H9 (cell line): Measurements from ENCODE around the gene RERE. TPM values are rescaled to one million over a fixed set of nuclear protein-coding genes. Genes with fewer than 3 reads are reported as not detected.

ENCODE experiments used
- DNase-seq: peaks from one replicate; pipeline ENCODE4 v3.0.0-alpha.2; 2017
- H2AFZ ChIP-seq: one replicate; pipeline ENCODE4 v1.6.1; 2013; ENCODE audit warnings: mild to moderate bottlenecking, low read length, control low read depth, moderate library complexity
- H2AK5ac ChIP-seq: 2 replicates; pipeline ENCODE4 v1.6.1; 2013; ENCODE audit warnings: low read length, control low read depth, mixed read lengths; ENCODE audit not compliant: insufficient read length
- H2BK120ac ChIP-seq: one replicate; pipeline ENCODE4 v1.6.1; 2013; ENCODE audit warnings: low read depth, mild to moderate bottlenecking, low read length, control low read depth, inconsistent platforms; ENCODE audit not compliant: poor library complexity, severe bottlenecking
- H2BK12ac ChIP-seq: 2 replicates; pipeline ENCODE4 v1.6.1; 2013; ENCODE audit warnings: low read length, control low read depth, mixed read lengths, low read depth; ENCODE audit not compliant: insufficient read length
- H2BK15ac ChIP-seq: 2 replicates; pipeline ENCODE4 v1.6.1; 2013; ENCODE audit warnings: low read depth, low read length, control low read depth
- H2BK20ac ChIP-seq: one replicate; pipeline ENCODE4 v1.6.1; 2013; ENCODE audit warnings: low read depth, mild to moderate bottlenecking, low read length, control low read depth, inconsistent platforms; ENCODE audit not compliant: poor library complexity, severe bottlenecking
- H2BK5ac ChIP-seq: 2 replicates; pipeline ENCODE4 v1.6.1; 2013; ENCODE audit warnings: low read length, control low read depth, mixed read lengths; ENCODE audit not compliant: insufficient read length
- H3K14ac ChIP-seq: 2 replicates; pipeline ENCODE4 v1.6.1; 2013; ENCODE audit warnings: low read length, control low read depth; ENCODE audit not compliant: insufficient read depth
- H3K18ac ChIP-seq: 2 replicates; pipeline ENCODE4 v1.6.1; 2013; ENCODE audit warnings: low read depth, mild to moderate bottlenecking, mixed read lengths, low read length, control low read depth; ENCODE audit not compliant: insufficient read length
- H3K23ac ChIP-seq: 2 replicates; pipeline ENCODE4 v1.6.1; 2013; ENCODE audit warnings: low read length, control low read depth, mixed read lengths, low read depth; ENCODE audit not compliant: insufficient read length
- H3K23me2 ChIP-seq: 2 replicates; pipeline ENCODE4 v1.6.1; 2013; ENCODE audit warnings: low read depth, mild to moderate bottlenecking, mixed read lengths, low read length, control low read depth; ENCODE audit not compliant: insufficient read length, poor library complexity, severe bottlenecking
- H3K27ac ChIP-seq: 2 replicates; pipeline ENCODE4 v1.5.1; 2013; ENCODE audit warnings: low read length, control low read depth, mixed read lengths, low read depth; ENCODE audit not compliant: insufficient read length
- H3K27me3 ChIP-seq: 2 replicates; pipeline ENCODE4 v1.6.1; 2013; ENCODE audit warnings: low read length, control low read depth, inconsistent platforms; ENCODE audit not compliant: insufficient read depth
- H3K4ac ChIP-seq: 2 replicates; pipeline ENCODE4 v1.6.1; 2013; ENCODE audit warnings: low read depth, mild to moderate bottlenecking, control low read depth, inconsistent platforms, low read length, moderate library complexity
- H3K4me1 ChIP-seq: 2 replicates; pipeline ENCODE4 v1.6.1; 2013; ENCODE audit warnings: low read length, control low read depth, inconsistent platforms; ENCODE audit not compliant: insufficient read depth
- H3K4me2 ChIP-seq: 2 replicates; pipeline ENCODE4 v1.6.1; 2013; ENCODE audit warnings: low read length, control low read depth, mixed read lengths; ENCODE audit not compliant: insufficient read length, insufficient read depth
- H3K56ac ChIP-seq: 2 replicates; pipeline ENCODE4 v1.6.1; 2013; ENCODE audit warnings: low read depth, mild to moderate bottlenecking, mixed read lengths, low read length, control low read depth; ENCODE audit not compliant: insufficient read length
- H3K79me1 ChIP-seq: 2 replicates; pipeline ENCODE4 v1.6.1; 2013; ENCODE audit warnings: low read depth, mild to moderate bottlenecking, moderate library complexity, low read length, control low read depth, inconsistent platforms; ENCODE audit not compliant: insufficient read depth, poor library complexity, severe bottlenecking
- H3K79me2 ChIP-seq: 2 replicates; pipeline ENCODE4 v1.6.1; 2013; ENCODE audit warnings: low read length, control low read depth, inconsistent platforms; ENCODE audit not compliant: insufficient read depth
- H3K9ac ChIP-seq: 2 replicates; pipeline ENCODE4 v1.6.1; 2013; ENCODE audit warnings: low read length, control low read depth, mixed read lengths; ENCODE audit not compliant: insufficient read length; ENCODE audit errors: extremely low read depth
- H3K9me3 ChIP-seq: one replicate; pipeline ENCODE4 v1.6.1; 2013; ENCODE audit warnings: low read depth, low read length, inconsistent platforms; ENCODE audit not compliant: control insufficient read depth
- H3T11ph ChIP-seq: one replicate; pipeline ENCODE4 v1.6.1; 2013; ENCODE audit warnings: mild to moderate bottlenecking, low read length, control low read depth, inconsistent platforms
- H4K20me1 ChIP-seq: one replicate; pipeline ENCODE4 v1.6.1; 2013; ENCODE audit not compliant: control insufficient read depth, insufficient read length, insufficient read depth
- H4K5ac ChIP-seq: 2 replicates; pipeline ENCODE4 v1.6.1; 2013; ENCODE audit warnings: low read depth, mild to moderate bottlenecking, mixed read lengths, low read length, control low read depth; ENCODE audit not compliant: insufficient read length
- H4K8ac ChIP-seq: replicated peaks from 2 replicates; pipeline ENCODE4 v1.6.1; 2013; ENCODE audit warnings: low read length, control low read depth, mixed read lengths, low read depth; ENCODE audit not compliant: insufficient read length
- H4K91ac ChIP-seq: 2 replicates; pipeline ENCODE4 v1.6.1; 2013; ENCODE audit warnings: low read depth, mild to moderate bottlenecking, moderate library complexity, mixed read lengths, low read length, control low read depth; ENCODE audit not compliant: insufficient read length
- H3K27ac Mint-ChIP-seq, 3 experiments: 2 replicates in 2 of 3; 3 replicates in 1 of 3; pipeline ENCODE4 v1.8.0; 2020 to 2021; ENCODE audit warnings: mixed read lengths in 3 of 3, mild to moderate bottlenecking in 1 of 3, moderate library complexity in 1 of 3
- H3K27me3 Mint-ChIP-seq: 2 replicates; pipeline ENCODE4 v1.8.0; 2021; ENCODE audit warnings: low read depth, mild to moderate bottlenecking, moderate library complexity, mixed read lengths
- H3K36me3 Mint-ChIP-seq, 3 experiments: 2 replicates in 2 of 3; 3 replicates in 1 of 3; pipeline ENCODE4 v1.8.0; 2020 to 2021; ENCODE audit warnings: low read depth in 3 of 3, mixed read lengths in 3 of 3; ENCODE audit not compliant: insufficient read depth in 1 of 3
- H3K4me1 Mint-ChIP-seq, 2 experiments: 2 replicates each; pipeline ENCODE4 v1.8.0; 2020; ENCODE audit warnings: mixed read lengths in 2 of 2
- H3K4me3 Mint-ChIP-seq, 2 experiments: 2 replicates in 1 of 2; 3 replicates in 1 of 2; pipeline ENCODE4 v1.8.0; 2020 to 2021; ENCODE audit warnings: mild to moderate bottlenecking in 2 of 2, mixed read lengths in 2 of 2, moderate library complexity in 1 of 2
- H3K9me3 Mint-ChIP-seq, 2 experiments: 2 replicates in 1 of 2; 3 replicates in 1 of 2; pipeline ENCODE4 v1.8.0; 2020; ENCODE audit warnings: mild to moderate bottlenecking in 2 of 2, mixed read lengths in 2 of 2, moderate library complexity in 1 of 2
- CTCF ChIP-seq: fragments of 200-600 bp; sonication (generic); conservative IDR thresholded peaks from 3 replicates; pipeline ENCODE4 v1.8.0; 2021; ENCODE audit warnings: antibody characterized with exemption, mild to moderate bottlenecking
- WGBS: extraction: QIAGEN DNeasy Blood & Tissue Kit; methylation state at CpG from one replicate; pipeline ENCODE4 v1.1.7; 2013; ENCODE audit warnings: missing lambda C conversion rate, low lambda C conversion rate, mixed read lengths; ENCODE audit not compliant: insufficient read length; ENCODE audit errors: extremely low coverage; 5-methylcytosine and 5-hydroxymethylcytosine counted together
- total RNA-seq: library from RNA; stranded (reverse); gene quantifications from 2 replicates; pipeline ENCODE4 v1.2.1, GENCODE V29; 2021

The RERE gene
- total RNA-seq, 1 experiment from 2014 or later: 103 TPM

DNA sequence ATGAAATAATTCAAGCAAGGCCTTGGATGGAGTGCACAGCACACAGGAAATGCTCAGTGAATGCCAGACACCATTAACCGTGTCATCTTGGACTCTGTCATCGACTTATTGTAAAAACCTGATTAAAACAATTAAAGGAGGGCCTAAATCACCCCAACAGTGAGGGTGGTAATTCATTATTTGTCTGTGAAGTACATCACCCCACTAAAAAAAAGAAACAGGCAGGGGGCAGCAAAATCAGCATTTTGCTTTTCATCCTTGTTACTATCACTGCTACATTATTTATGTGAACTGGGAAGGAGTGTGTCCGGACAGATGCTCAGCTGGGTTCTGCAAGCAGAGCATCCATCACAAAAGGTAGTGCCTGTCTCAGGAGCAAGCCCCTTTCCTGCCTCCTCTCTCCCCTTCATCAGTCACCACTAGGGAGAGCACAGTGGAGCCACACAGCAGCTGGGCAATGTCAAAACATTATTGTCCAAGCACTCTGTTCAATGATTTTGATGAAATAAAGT, 98.5 kb downstream of the RERE start:
- H3K4me1 Mint-ChIP-seq: peaks cover 36 to 37% of the 10 kb centered on the region in 2 experiments
- Histone ChIP-seq H3K79me2 (peaks cover 4% of the 10 kb centered on the region; the same call in 1 of the 2 replicates), H3K4me1 (no peaks in the 10 kb centered on the region; the same call in 1 of the 2 replicates), H4K91ac (no peak overlapping the region), H3K23me2 (no peaks in the 10 kb centered on the region), H3T11ph (no peak overlapping the region), H2BK20ac (no peak overlapping the region), H3K9ac (no peak overlapping the region), H2BK12ac (no peak overlapping the region), H3K27ac (no peak overlapping the region), H2AK5ac (no peak overlapping the region), H2BK5ac (no peak overlapping the region), H3K9me3 (no peaks in the 10 kb centered on the region), H3K4ac (no peak overlapping the region), H2BK15ac (no peak overlapping the region), H2AFZ (no peak overlapping the region), H2BK120ac (no peak overlapping the region), H3K79me1 (peaks cover 6% of the 10 kb centered on the region), H3K14ac (no peak overlapping the region), H3K27me3 (no peaks in the 10 kb centered on the region), H3K4me2 (no peak overlapping the region), H4K5ac (no peak overlapping the region), H4K20me1 (no peaks in the 10 kb centered on the region), H3K56ac (no peak overlapping the region), H3K23ac (no peak overlapping the region), H4K8ac (no peak overlapping the region), H3K18ac (no peak overlapping the region)
- H3K27ac Mint-ChIP-seq: no peak overlapping the region; a peak in 1 of 7 replicates
- H3K9me3 Mint-ChIP-seq: no peaks in the 10 kb centered on the region
- peak; percentile 44 for TF ChIP-seq CTCF
- WGBS: no CpG with 5 or more reads among the region's 3 CpGs
- no peak for DNase-seq
- no peaks in the 10 kb centered on the region for H3K27me3 Mint-ChIP-seq
- H3K36me3 Mint-ChIP-seq: no peaks in the 10 kb centered on the region; a peak in 1 of 7 replicates
- H3K4me3 Mint-ChIP-seq: 0 out of 5 replicates have a peak overlapping the region, but pooled peaks of 1 of the 2 experiments have one; percentile 4
